Measurements from ENCODE around the gene C11orf68.

The C11orf68 gene

GRCh38 chr11:65918211-65919140 lies at the start of gene C11orf68:
Gene C11orf68 (minus strand): TSS chr11:65919062. CDS start chr11:65919031, 31 bp downstream.
- POLR2A ChIA-PET: interaction anchor here (1.3 to 2.3 kb wide), 4 partner anchors 28 to 303 kb away, joined by 3 to 12 read pairs (median 6); partner anchors contain the start of genes CCDC85B, FIBP and PCNX3
- Histone ChIP-seq H3K27ac (ENCODE audit: extremely low read depth, low read depth, low read length) (peak within 1 kb of the TSS; percentile 63; the same call in 1 of the 2 replicates), H3K36me3 (ENCODE audit: control insufficient read depth in 2 of 2, insufficient read depth in 1 of 2, low read length in 2 of 2) (peaks cover 0 to 14% of the 10 kb centered on the region in 2 experiments; a peak in 2 of 3 replicates), H3K9me3 (ENCODE audit: control insufficient read depth, insufficient read depth, low read depth, low read length) (no peaks in the 10 kb centered on the region), H3K4me1 (ENCODE audit: control insufficient read depth, insufficient read depth, low read length) (no peaks in the 10 kb centered on the region; the same call in 1 of the 2 replicates), H3K4me3 (ENCODE audit: low read depth, low read length) (peak within 1 kb of the TSS; percentile 74)
- CTCF ChIA-PET: interaction anchor here (0.6 to 1.2 kb wide), 8 partner anchors 28 to 325 kb away, joined by 3 to 6 read pairs (median 3); partner anchors contain the start of genes CCDC85B and MUS81
- TF ChIP-seq ZNF747 (tag by site-specific recombination; IDR thresholded peaks at IDR 0.05): no peak
- TF ChIP-seq TSHZ1 (tag by site-specific recombination; IDR thresholded peaks at IDR 0.05; ENCODE audit: borderline replicate concordance): no peak
- TF ChIP-seq ZNF2 (tag by site-specific recombination; IDR thresholded peaks at IDR 0.05): no peak
- no peak for TF ChIP-seq ZNF518A (tag by site-specific recombination; conservative IDR thresholded peaks at IDR 0.05; ENCODE audit: low read depth)
- no peak for TF ChIP-seq BCL11B (tag by site-specific recombination; IDR thresholded peaks at IDR 0.05; ENCODE audit: low read depth)
- no peak for TF ChIP-seq YY2 (tag by site-specific recombination; IDR thresholded peaks at IDR 0.05)
- no peak for TF ChIP-seq ZSCAN16 (tag by site-specific recombination; IDR thresholded peaks at IDR 0.05)
- no peak for TF ChIP-seq ZNF792 (tag by site-specific recombination; IDR thresholded peaks at IDR 0.05)
- no peak for TF ChIP-seq ZBTB21 (tag by site-specific recombination; IDR thresholded peaks at IDR 0.05)
- no peak for TF ChIP-seq ZNF341 (tag by site-specific recombination; IDR thresholded peaks at IDR 0.05; ENCODE audit: low read depth)
- no peak for TF ChIP-seq ZNF404 (tag by site-specific recombination; IDR thresholded peaks at IDR 0.05)
- no peak for TF ChIP-seq PRDM2 (tag by site-specific recombination; IDR thresholded peaks at IDR 0.05; ENCODE audit: borderline replicate concordance)
- TF ChIP-seq ZNF777 (tag by site-specific recombination; IDR thresholded peaks at IDR 0.05; ENCODE audit: borderline replicate concordance): no peak
- TF ChIP-seq ZNF560 (tag by site-specific recombination; IDR thresholded peaks at IDR 0.05; ENCODE audit: borderline replicate concordance): no peak
- TF ChIP-seq ZBTB1 (tag by site-specific recombination; IDR thresholded peaks at IDR 0.05): no peak
- TF ChIP-seq ZNF302 (tag by site-specific recombination; IDR thresholded peaks at IDR 0.05; ENCODE audit: low read depth): no peak
- TF ChIP-seq SP2 (tag by site-specific recombination; IDR thresholded peaks at IDR 0.05): peak; percentile 41
- no peak for TF ChIP-seq WT1 (tag by site-specific recombination; IDR thresholded peaks at IDR 0.05)
- TF ChIP-seq ZNF621 (tag by site-specific recombination; IDR thresholded peaks at IDR 0.05): no peak
- no peak for TF ChIP-seq ZNF513 (tag by site-specific recombination; IDR thresholded peaks at IDR 0.05)
- TF ChIP-seq ZBTB8A (tag by site-specific recombination; IDR thresholded peaks at IDR 0.05): peak; percentile 38

Data from HEK293 (cell line).